GM23338 (cell line): Measurements from ENCODE around the gene NEK2. TPM values are rescaled to one million over a fixed set of nuclear protein-coding genes. Genes with fewer than 3 reads are reported as not detected.

Experiments
- ATAC-seq: fragments of 200-7000 bp; cut with Tn5 transposase; 3 replicates; pipeline ENCODE4 v1.9.1; 2020
- DNase-seq: peaks from one replicate; pipeline ENCODE4 v3.0.0-alpha.2; 2015; ENCODE audit warnings: low spot score
- H2AFZ ChIP-seq: fragments of 200-600 bp; sonication (generic); 2 replicates; pipeline ENCODE4 v1.8.0; 2016; ENCODE audit warnings: antibody characterized with exemption, mild to moderate bottlenecking, moderate library complexity
- H3F3A ChIP-seq: fragments of 200-600 bp; sonication (generic); replicated peaks from 2 replicates; pipeline ENCODE4 v1.8.0; 2017; ENCODE audit warnings: antibody characterized with exemption, mixed run types, low read depth
- H3K27ac ChIP-seq: fragments of 200-600 bp; sonication (generic); 2 replicates; pipeline ENCODE4 v1.6.1; 2016; ENCODE audit warnings: low read depth
- H3K27me3 ChIP-seq: fragments of 200-600 bp; sonication (generic); 2 replicates; pipeline ENCODE4 v1.8.0; 2016; ENCODE audit warnings: mild to moderate bottlenecking, mixed run types, moderate library complexity; ENCODE audit not compliant: insufficient read depth
- H3K36me3 ChIP-seq: fragments of 200-600 bp; sonication (generic); 2 replicates; pipeline ENCODE4 v1.8.0; 2016; ENCODE audit warnings: mild to moderate bottlenecking; ENCODE audit not compliant: insufficient read depth
- H3K4me1 ChIP-seq: fragments of 200-600 bp; sonication (generic); 2 replicates; pipeline ENCODE4 v1.8.0; 2016; ENCODE audit warnings: mild to moderate bottlenecking, moderate library complexity; ENCODE audit not compliant: insufficient read depth
- H3K4me2 ChIP-seq: fragments of 200-600 bp; sonication (generic); 2 replicates; pipeline ENCODE4 v1.7.1; 2017; ENCODE audit warnings: mixed run types
- H3K4me3 ChIP-seq: fragments of 200-600 bp; sonication (generic); 2 replicates; pipeline ENCODE4 v1.6.1; 2016; ENCODE audit warnings: mixed run types
- H3K79me2 ChIP-seq: fragments of 200-600 bp; sonication (generic); replicated peaks from 2 replicates; pipeline ENCODE4 v1.8.0; 2017; ENCODE audit warnings: mild to moderate bottlenecking; ENCODE audit not compliant: insufficient read depth
- H3K9me2 ChIP-seq: fragments of 200-600 bp; sonication (generic); 2 replicates; pipeline ENCODE4 v1.8.0; 2017; ENCODE audit not compliant: insufficient read depth
- H4K20me1 ChIP-seq: fragments of 200-600 bp; sonication (generic); replicated peaks from 2 replicates; pipeline ENCODE4 v1.8.0; 2017; ENCODE audit warnings: mild to moderate bottlenecking; ENCODE audit not compliant: insufficient read depth
- H3K27ac Mint-ChIP-seq: 2 replicates; pipeline ENCODE4 v1.8.0; 2020; ENCODE audit warnings: inconsistent platforms, mild to moderate bottlenecking, moderate library complexity, mixed read lengths
- H3K27me3 Mint-ChIP-seq: 3 replicates; pipeline ENCODE4 v1.8.0; 2022; ENCODE audit warnings: low read depth, mild to moderate bottlenecking, moderate library complexity, mixed read lengths, inconsistent platforms; ENCODE audit not compliant: insufficient read depth, poor library complexity
- H3K36me3 Mint-ChIP-seq: 3 replicates; pipeline ENCODE4 v1.8.0; 2021; ENCODE audit warnings: low read depth, mild to moderate bottlenecking, inconsistent platforms, moderate library complexity, mixed read lengths
- H3K4me1 Mint-ChIP-seq: 3 replicates; pipeline ENCODE4 v1.8.0; 2020; ENCODE audit warnings: mild to moderate bottlenecking, inconsistent platforms, mixed read lengths
- H3K4me3 Mint-ChIP-seq: 3 replicates; pipeline ENCODE4 v1.8.0; 2021; ENCODE audit warnings: moderate library complexity, mild to moderate bottlenecking, inconsistent platforms, mixed read lengths
- H3K9me3 Mint-ChIP-seq: 3 replicates; pipeline ENCODE4 v1.8.0; 2020; ENCODE audit warnings: moderate library complexity, mild to moderate bottlenecking, inconsistent platforms, mixed read lengths
- CREB1 ChIP-seq: fragments of 250-450 bp; sonication (Bioruptor Pico); IDR thresholded peaks from 2 replicates; pipeline ENCODE4 v1.5.0; 2020; ENCODE audit warnings: low read depth, mild to moderate bottlenecking, moderate library complexity
- CTCF ChIP-seq, 2 experiments: fragments of 200-600 bp in 1 of 2; sonication (generic) in 1 of 2; conservative IDR thresholded peaks; 2 replicates each; pipeline versions ENCODE4 v1.5.1 to v1.6.1; 2016 to 2017; ENCODE audit warnings: antibody characterized with exemption in 2 of 2, low read depth in 2 of 2, mild to moderate bottlenecking in 2 of 2, moderate library complexity in 1 of 2
- ETS1 ChIP-seq: IDR thresholded peaks from 2 replicates; pipeline ENCODE4 v1.6.1; 2016; ENCODE audit warnings: antibody characterized with exemption
- EZH2 ChIP-seq: fragments of 200-600 bp; sonication (generic); IDR thresholded peaks from one replicate; pipeline ENCODE4 v1.8.0; 2017; ENCODE audit warnings: antibody characterized with exemption, mild to moderate bottlenecking, low read depth; ENCODE audit not compliant: unreplicated experiment
- EZH2phosphoT487 ChIP-seq: fragments of 200-600 bp; sonication (generic); IDR thresholded peaks from one replicate; pipeline ENCODE4 v1.8.1; 2018; ENCODE audit warnings: antibody characterized with exemption; ENCODE audit not compliant: unreplicated experiment
- JUNB ChIP-seq: IDR thresholded peaks from one replicate; pipeline ENCODE4 v1.6.1; 2016; ENCODE audit warnings: antibody characterized with exemption; ENCODE audit not compliant: unreplicated experiment
- NANOG ChIP-seq: IDR thresholded peaks from 2 replicates; pipeline ENCODE4 v1.6.1; 2016; ENCODE audit warnings: antibody characterized with exemption, borderline replicate concordance
- POLR2AphosphoS5 ChIP-seq: IDR thresholded peaks from 2 replicates; pipeline ENCODE4 v1.6.1; 2016; ENCODE audit warnings: antibody characterized with exemption, low read depth
- STAT1 ChIP-seq: IDR thresholded peaks from one replicate; pipeline ENCODE4 v1.6.1; 2016; ENCODE audit warnings: antibody characterized with exemption; ENCODE audit not compliant: unreplicated experiment
- ZNF114 ChIP-seq: fragments of 250-450 bp; sonication (Bioruptor Pico); IDR thresholded peaks from 2 replicates; pipeline ENCODE4 v1.5.0; 2020; ENCODE audit warnings: mild to moderate bottlenecking, moderate library complexity
- ZNF331 ChIP-seq: fragments of 250-450 bp; sonication (Bioruptor Pico); IDR thresholded peaks from 2 replicates; pipeline ENCODE4 v1.5.0; 2020; ENCODE audit warnings: low read depth, mild to moderate bottlenecking, moderate library complexity
- polyA plus RNA-seq: library from polyadenylated mRNA; unstranded; fragments of >200 nt; fragmentation: Nextera tagmentation; extraction: Ambion mirVana; gene quantifications from 2 replicates; pipeline ENCODE4 v1.2.1, GENCODE V29; 2016
- total RNA-seq: library from RNA; depleted of rRNA; stranded (reverse); fragments of >200 nt; shearing (Covaris generic); gene quantifications from 2 replicates; pipeline ENCODE4 v1.2.3, GENCODE V29; 2014
- TF ChIP-seq, protein P1 (sequence below): IDR thresholded peaks from one replicate; pipeline ENCODE4 v1.6.1; 2018; ENCODE audit warnings: antibody characterized with exemption; ENCODE audit not compliant: unreplicated experiment
- TF ChIP-seq, protein P2 (sequence below): fragments of 250-450 bp; sonication (Bioruptor Pico); IDR thresholded peaks from 2 replicates; pipeline ENCODE4 v1.5.0; 2020; ENCODE audit warnings: mild to moderate bottlenecking, moderate library complexity

NEK2 gene
- total and polyA plus RNA-seq, 2 experiments from 2014 or later = 17.0 to 24.9 TPM

- Histone ChIP-seq H3K4me1 (no peaks in the 10 kb centered on the region; the same call in 1 of the 2 replicates), H3K4me3 (no peak overlapping the region), H4K20me1 (no peaks in the 10 kb centered on the region), H3K9me2 (no peaks in the 10 kb centered on the region), H3K79me2 (no peaks in the 10 kb centered on the region), H3K4me2 (no peak overlapping the region), H3K27ac (no peak overlapping the region), H2AFZ (no peak overlapping the region), H3K36me3 (no peaks in the 10 kb centered on the region), H3K27me3 (no peaks in the 10 kb centered on the region), H3F3A (no peaks in the 10 kb centered on the region)
- Mint-ChIP-seq H3K27me3 (no peaks in the 10 kb centered on the region), H3K27ac (no peak overlapping the region), H3K36me3 (no peaks in the 10 kb centered on the region), H3K4me3 (no peak overlapping the region), H3K4me1 (peaks cover 10% of the 10 kb centered on the region; the same call in 2 of the 3 replicates), H3K9me3 (no peaks in the 10 kb centered on the region)
- TF ChIP-seq ETS1 = no peak
- TF ChIP-seq POLR2AphosphoS5 = no peak
- TF ChIP-seq CTCF (conservative IDR thresholded peaks at IDR 0.05; ENCODE audit: low read depth in 2 of 2) = no peak
- no peak for TF ChIP-seq JUNB
- no peak for TF ChIP-seq NANOG
- no peak for TF ChIP-seq ZNF114
- TF ChIP-seq EZH2phosphoT487 = no peak
- TF ChIP-seq, protein P1, sequence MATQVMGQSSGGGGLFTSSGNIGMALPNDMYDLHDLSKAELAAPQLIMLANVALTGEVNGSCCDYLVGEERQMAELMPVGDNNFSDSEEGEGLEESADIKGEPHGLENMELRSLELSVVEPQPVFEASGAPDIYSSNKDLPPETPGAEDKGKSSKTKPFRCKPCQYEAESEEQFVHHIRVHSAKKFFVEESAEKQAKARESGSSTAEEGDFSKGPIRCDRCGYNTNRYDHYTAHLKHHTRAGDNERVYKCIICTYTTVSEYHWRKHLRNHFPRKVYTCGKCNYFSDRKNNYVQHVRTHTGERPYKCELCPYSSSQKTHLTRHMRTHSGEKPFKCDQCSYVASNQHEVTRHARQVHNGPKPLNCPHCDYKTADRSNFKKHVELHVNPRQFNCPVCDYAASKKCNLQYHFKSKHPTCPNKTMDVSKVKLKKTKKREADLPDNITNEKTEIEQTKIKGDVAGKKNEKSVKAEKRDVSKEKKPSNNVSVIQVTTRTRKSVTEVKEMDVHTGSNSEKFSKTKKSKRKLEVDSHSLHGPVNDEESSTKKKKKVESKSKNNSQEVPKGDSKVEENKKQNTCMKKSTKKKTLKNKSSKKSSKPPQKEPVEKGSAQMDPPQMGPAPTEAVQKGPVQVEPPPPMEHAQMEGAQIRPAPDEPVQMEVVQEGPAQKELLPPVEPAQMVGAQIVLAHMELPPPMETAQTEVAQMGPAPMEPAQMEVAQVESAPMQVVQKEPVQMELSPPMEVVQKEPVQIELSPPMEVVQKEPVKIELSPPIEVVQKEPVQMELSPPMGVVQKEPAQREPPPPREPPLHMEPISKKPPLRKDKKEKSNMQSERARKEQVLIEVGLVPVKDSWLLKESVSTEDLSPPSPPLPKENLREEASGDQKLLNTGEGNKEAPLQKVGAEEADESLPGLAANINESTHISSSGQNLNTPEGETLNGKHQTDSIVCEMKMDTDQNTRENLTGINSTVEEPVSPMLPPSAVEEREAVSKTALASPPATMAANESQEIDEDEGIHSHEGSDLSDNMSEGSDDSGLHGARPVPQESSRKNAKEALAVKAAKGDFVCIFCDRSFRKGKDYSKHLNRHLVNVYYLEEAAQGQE = no peak
- TF ChIP-seq CREB1 (CRISPR knock-in tag) = no peak
- no peak for TF ChIP-seq ZNF331
- TF ChIP-seq STAT1 = no peak
- TF ChIP-seq, protein P2, sequence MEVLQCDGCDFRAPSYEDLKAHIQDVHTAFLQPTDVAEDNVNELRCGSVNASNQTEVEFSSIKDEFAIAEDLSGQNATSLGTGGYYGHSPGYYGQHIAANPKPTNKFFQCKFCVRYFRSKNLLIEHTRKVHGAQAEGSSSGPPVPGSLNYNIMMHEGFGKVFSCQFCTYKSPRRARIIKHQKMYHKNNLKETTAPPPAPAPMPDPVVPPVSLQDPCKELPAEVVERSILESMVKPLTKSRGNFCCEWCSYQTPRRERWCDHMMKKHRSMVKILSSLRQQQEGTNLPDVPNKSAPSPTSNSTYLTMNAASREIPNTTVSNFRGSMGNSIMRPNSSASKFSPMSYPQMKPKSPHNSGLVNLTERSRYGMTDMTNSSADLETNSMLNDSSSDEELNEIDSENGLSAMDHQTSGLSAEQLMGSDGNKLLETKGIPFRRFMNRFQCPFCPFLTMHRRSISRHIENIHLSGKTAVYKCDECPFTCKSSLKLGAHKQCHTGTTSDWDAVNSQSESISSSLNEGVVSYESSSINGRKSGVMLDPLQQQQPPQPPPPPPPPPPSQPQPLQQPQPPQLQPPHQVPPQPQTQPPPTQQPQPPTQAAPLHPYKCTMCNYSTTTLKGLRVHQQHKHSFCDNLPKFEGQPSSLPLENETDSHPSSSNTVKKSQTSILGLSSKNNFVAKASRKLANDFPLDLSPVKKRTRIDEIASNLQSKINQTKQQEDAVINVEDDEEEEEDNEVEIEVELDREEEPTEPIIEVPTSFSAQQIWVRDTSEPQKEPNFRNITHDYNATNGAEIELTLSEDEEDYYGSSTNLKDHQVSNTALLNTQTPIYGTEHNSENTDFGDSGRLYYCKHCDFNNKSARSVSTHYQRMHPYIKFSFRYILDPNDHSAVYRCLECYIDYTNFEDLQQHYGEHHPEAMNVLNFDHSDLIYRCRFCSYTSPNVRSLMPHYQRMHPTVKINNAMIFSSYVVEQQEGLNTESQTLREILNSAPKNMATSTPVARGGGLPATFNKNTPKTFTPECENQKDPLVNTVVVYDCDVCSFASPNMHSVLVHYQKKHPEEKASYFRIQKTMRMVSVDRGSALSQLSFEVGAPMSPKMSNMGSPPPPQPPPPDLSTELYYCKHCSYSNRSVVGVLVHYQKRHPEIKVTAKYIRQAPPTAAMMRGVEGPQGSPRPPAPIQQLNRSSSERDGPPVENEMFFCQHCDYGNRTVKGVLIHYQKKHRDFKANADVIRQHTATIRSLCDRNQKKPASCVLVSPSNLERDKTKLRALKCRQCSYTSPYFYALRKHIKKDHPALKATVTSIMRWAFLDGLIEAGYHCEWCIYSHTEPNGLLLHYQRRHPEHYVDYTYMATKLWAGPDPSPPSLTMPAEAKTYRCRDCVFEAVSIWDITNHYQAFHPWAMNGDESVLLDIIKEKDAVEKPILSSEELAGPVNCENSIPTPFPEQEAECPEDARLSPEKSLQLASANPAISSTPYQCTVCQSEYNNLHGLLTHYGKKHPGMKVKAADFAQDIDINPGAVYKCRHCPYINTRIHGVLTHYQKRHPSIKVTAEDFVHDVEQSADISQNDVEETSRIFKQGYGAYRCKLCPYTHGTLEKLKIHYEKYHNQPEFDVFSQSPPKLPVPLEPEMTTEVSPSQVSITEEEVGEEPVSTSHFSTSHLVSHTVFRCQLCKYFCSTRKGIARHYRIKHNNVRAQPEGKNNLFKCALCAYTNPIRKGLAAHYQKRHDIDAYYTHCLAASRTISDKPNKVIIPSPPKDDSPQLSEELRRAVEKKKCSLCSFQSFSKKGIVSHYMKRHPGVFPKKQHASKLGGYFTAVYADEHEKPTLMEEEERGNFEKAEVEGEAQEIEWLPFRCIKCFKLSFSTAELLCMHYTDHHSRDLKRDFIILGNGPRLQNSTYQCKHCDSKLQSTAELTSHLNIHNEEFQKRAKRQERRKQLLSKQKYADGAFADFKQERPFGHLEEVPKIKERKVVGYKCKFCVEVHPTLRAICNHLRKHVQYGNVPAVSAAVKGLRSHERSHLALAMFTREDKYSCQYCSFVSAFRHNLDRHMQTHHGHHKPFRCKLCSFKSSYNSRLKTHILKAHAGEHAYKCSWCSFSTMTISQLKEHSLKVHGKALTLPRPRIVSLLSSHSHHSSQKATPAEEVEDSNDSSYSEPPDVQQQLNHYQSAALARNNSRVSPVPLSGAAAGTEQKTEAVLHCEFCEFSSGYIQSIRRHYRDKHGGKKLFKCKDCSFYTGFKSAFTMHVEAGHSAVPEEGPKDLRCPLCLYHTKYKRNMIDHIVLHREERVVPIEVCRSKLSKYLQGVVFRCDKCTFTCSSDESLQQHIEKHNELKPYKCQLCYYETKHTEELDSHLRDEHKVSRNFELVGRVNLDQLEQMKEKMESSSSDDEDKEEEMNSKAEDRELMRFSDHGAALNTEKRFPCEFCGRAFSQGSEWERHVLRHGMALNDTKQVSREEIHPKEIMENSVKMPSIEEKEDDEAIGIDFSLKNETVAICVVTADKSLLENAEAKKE (CRISPR knock-in tag) = no peak
- no peak for TF ChIP-seq EZH2
- DNase-seq (no peak), ATAC-seq (no peak)
Measured at GRCh38 chr1:211634931-211635330, 40.5 kb downstream of the NEK2 start.
